RWPE1 (cell line): ENCODE data around the gene PPM1N.
A peak's percentile ranks its signal among the peaks of the same experiment; 100 is the strongest.

Experiments
- CTCF ChIA-PET: fragments of 350-600 bp; sonication (Branson Sonifier 250); formaldehyde crosslinking; extraction: SDS; loops from one replicate; lab custom pipeline; 2021; lab: Yijun Ruan, JAX
- POLR2A ChIA-PET: fragments of 400-600 bp; formaldehyde crosslinking; extraction: SDS; loops from one replicate; lab custom pipeline; 2020; ENCODE audit warnings: antibody characterized with exemption; ENCODE audit not compliant: low non-redundant PET; lab: Yijun Ruan, JAX
- DNase-seq: peaks from one replicate; pipeline ENCODE4 v3.0.0; 2012; ENCODE audit warnings: low spot score
- H3K27ac ChIP-seq: fragments of 450-650 bp; 2 replicates; pipeline ENCODE4 v1.5.1; 2017
- TF ChIP-seq, protein P1 (sequence below): fragments of 450-650 bp; conservative IDR thresholded peaks from 2 replicates; pipeline ENCODE4 v1.5.1; 2017; ENCODE audit warnings: low read depth, mild to moderate bottlenecking

Gene PPM1N

DNA sequence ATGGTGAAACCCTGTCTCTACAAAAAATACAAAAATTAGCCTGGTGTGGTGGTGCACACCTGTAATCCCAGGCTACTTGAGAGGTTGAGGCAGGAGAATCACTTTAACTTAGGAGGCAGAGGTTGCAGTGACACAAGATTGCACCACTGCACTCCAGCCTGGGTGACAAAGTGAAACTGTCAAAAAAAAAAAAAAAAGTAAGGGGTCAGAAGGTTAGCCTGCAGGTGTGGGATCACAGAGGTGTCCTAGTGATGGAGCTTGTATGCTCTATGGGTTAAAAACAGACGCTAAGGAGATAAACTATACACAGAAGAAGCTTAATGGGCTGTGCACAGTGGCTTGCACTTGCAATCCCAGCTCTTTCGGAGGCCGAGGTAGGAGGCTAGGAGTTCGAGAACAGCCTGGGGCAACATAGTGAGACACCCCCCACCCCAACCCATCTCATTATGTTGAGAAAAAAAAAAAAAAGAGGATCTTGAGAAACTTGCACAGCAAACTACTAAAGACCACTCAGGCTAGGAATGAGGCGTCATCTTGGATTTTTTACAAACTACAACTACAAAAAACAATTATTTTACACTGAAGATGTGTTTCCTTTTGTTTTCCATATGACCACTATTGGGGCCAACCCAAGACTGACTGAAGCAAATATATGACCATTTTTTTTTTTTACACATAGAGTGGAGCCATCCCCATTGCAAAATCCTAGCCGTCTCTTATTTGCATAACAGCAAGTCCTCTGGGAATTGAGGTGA is 22.5 kb upstream of the PPM1N start:
- POLR2A ChIA-PET, result no interaction called here

DNA sequence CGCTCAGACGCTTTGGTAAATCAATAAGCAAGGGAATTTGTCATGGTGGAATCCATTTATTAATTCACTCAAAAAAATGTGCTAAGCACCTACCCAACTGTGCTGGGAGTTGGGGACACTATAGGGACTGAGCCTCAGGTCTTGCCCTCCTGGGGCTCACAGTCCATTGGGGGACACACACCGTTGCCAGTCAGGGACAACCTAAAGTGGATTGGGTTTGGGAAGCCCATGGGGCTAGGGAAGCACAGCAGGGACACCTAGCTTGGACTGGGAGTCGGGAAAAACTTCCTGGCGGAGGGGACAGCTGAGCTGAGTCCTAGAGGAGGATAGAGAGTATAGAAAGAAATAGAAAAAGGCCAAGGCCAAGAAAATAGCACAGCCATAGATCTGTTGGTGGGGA is 21.9 kb upstream of the PPM1N start:
- no peak for DNase-seq
- peak overlapping the region; percentile 18; the same call in 1 of the 2 replicates for H3K27ac ChIP-seq
- CTCF ChIA-PET, result interaction anchor here (3.6 kb wide), 1 partner anchor 37 kb away, joined by 115 read pairs; no protein-coding TSS in a partner anchor
- POLR2A ChIA-PET, result no interaction called here
- TF ChIP-seq, protein P1, sequence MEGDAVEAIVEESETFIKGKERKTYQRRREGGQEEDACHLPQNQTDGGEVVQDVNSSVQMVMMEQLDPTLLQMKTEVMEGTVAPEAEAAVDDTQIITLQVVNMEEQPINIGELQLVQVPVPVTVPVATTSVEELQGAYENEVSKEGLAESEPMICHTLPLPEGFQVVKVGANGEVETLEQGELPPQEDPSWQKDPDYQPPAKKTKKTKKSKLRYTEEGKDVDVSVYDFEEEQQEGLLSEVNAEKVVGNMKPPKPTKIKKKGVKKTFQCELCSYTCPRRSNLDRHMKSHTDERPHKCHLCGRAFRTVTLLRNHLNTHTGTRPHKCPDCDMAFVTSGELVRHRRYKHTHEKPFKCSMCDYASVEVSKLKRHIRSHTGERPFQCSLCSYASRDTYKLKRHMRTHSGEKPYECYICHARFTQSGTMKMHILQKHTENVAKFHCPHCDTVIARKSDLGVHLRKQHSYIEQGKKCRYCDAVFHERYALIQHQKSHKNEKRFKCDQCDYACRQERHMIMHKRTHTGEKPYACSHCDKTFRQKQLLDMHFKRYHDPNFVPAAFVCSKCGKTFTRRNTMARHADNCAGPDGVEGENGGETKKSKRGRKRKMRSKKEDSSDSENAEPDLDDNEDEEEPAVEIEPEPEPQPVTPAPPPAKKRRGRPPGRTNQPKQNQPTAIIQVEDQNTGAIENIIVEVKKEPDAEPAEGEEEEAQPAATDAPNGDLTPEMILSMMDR, result no peak

More for the DNA sequence above, 22.5 kb upstream of the PPM1N start:
- CTCF ChIA-PET, result interaction anchor here (3.6 kb wide), 1 partner anchor 36 kb away, joined by 115 read pairs; no protein-coding TSS in a partner anchor
- TF ChIP-seq, protein P1, result no peak
- no peak for DNase-seq
- no peak overlapping the region for H3K27ac ChIP-seq

DNA sequence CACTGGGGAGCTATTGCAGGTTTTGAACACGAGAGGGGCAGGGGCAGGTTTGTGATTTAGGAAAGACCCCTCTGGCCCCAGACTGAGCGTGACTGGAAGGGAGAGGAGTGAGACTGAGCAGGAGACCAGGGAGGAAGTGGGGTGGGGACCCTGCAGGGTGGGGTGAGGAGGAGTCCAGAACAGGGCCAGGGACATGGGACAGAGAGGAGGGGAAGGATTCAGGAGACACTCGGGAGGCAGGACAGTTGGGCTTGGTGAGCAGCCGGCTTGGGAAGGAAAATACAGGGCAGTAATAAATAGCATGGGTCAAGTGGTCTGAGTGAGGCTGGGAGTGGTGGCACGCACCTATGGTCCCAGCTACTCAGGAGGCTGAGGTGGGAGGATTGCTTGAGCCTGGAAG is 21.1 kb upstream of the PPM1N start:
- CTCF ChIA-PET, result interaction anchor here (2.1 to 3.6 kb wide), 2 partner anchors 38 to 74 kb away, joined by 19 to 115 read pairs; no protein-coding TSS in a partner anchor
- H3K27ac ChIP-seq, result peak overlapping the region; percentile 87
- DNase-seq, result no peak
- POLR2A ChIA-PET, result interaction anchor here (0.7 to 1.0 kb wide), 3 partner anchors 10 to 138 kb away, joined by 4 to 8 read pairs (median 7); partner anchors contain the start of gene FOSB
- TF ChIP-seq, protein P1, result no peak

DNA sequence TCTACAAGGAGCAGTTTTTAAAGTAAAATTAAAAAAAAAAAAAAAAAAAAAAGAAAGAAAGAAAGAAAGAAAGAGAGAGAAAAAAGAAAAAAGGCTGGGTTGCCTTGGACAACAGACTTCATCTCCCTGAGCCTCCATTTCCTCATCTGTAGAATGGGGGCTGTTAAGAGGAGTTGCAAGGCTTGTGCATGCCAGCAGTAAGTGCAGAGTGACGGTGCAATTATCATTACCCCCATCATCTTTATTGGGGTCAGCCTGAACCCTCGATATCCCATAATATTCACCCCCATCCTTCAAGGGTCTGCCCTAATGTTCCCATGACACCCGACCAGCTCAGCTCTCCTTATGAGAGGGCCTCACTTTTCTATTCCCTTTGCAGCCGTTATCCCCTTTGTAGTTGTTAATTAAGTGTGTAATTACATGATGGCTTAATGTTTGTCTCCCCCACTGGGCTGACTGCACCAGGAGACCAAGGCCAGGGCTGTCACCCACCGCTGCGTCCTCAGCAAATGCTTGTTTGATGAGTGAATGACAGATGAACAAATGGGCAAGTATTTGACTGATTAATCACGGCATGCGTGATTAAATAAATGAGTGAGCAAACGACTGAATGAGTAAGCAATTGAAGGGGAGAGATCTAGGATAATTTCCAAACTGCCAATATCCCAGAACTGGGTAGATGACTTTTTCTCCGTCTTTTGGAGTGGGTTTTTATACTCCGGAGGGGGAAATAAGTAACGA is 20.4 kb upstream of the PPM1N start:
- ChIA-PET CTCF (interaction anchor here (0.7 to 3.6 kb wide), 15 partner anchors 9 to 164 kb away, joined by 3 to 115 read pairs (median 9); partner anchors contain the start of genes ERCC1 and FOSB), POLR2A (interaction anchor here (0.6 to 1.5 kb wide), 4 partner anchors 10 to 139 kb away, joined by 4 to 7 read pairs (median 6); partner anchors contain the start of genes ERCC1 and FOSB)
- H3K27ac ChIP-seq, result peak overlapping the region; percentile 87
- TF ChIP-seq, protein P1, result no peak
- DNase-seq, result peak; percentile 66

DNA sequence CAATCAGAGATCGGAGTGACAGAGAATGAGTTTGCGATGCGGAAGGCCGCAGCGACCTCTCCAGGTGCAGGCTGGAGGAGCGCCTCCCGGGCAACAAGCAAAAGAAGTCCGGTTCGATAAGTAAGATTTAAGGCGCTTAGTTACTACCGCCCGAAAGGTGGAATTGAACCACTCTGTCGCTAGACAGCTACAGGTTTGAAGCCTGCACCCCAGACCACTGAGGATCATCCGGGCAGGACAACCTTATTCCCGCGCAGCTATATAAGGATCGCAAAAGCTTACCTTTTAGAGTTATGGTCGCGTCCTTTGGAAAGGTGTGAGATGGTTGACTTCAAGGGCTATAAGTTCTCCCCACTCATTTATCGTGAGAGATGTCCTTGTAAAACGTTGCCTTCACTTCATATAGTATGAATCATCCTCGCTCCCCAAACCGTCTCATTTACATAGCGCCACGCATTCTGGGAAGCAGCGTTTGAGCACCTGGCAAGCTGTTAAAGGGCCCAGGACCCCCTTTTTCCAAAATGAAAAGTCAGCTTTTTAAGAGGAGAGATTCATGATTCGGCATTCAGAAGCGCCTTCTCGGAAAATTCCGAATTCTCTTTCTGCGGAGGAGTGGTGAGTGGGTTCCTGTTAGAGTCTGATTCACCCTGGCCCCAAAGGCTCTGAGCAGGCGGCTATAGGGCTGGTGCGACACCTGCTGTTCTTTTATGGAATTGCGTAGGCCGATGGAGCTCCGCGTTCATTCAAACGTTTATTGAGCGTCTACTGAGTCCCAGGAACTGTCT is 19.6 kb upstream of the PPM1N start:
- peak; percentile 69 for DNase-seq
- TF ChIP-seq, protein P1, result peak; percentile 86
- ChIA-PET POLR2A (interaction anchor here (0.6 to 1.5 kb wide), 3 partner anchors 9 to 55 kb away, joined by 4 to 7 read pairs (median 6); partner anchors contain the start of gene ERCC1), CTCF (interaction anchor here (0.5 to 3.6 kb wide), 28 partner anchors 10 to 931 kb away, joined by 3 to 115 read pairs (median 5); partner anchors contain the start of genes ERCC1 and FOSB)
- H3K27ac ChIP-seq, result peak overlapping the region; percentile 87
